Upper lobe of left lung (tissue), 4 donors: ENCODE results near the gene HOXA6.

Experiments
- CTCF ChIP-seq, 6 experiments: fragments of 450-650 bp in 4 of 6; fragments of 200-600 bp in 2 of 6; sonication (generic) in 2 of 6; IDR thresholded peaks; one replicate each; pipeline ENCODE4 v1.5.1; 2016 to 2019; ENCODE audit warnings: antibody characterized with exemption in 6 of 6
- EP300 ChIP-seq, 4 donors: sonication (generic); formaldehyde crosslinking; IDR thresholded peaks; one replicate each; pipeline ENCODE4 v1.5.1; 2017; ENCODE audit warnings: antibody characterized with exemption in 4 of 4, control low read depth in 2 of 4
- POLR2A ChIP-seq, 4 donors: fragments of 450-650 bp; IDR thresholded peaks; one replicate each; pipeline ENCODE4 v1.5.1; 2016 to 2017; ENCODE audit warnings: antibody characterized with exemption in 4 of 4, mild to moderate bottlenecking in 2 of 4
- POLR2AphosphoS5 ChIP-seq, 2 donors: sonication (generic); formaldehyde crosslinking; IDR thresholded peaks; one replicate each; pipeline ENCODE4 v1.5.1; 2017; ENCODE audit warnings: antibody characterized with exemption in 2 of 2

GRCh38 chr7:27167916-27168264 is 20.3 kb upstream of the HOXA6 start:
- TF ChIP-seq POLR2AphosphoS5 (IDR thresholded peaks at IDR 0.05): no peak
- TF ChIP-seq CTCF (IDR thresholded peaks at IDR 0.05): no peak
- no peak for TF ChIP-seq POLR2A (IDR thresholded peaks at IDR 0.05)
- no peak for TF ChIP-seq EP300 (IDR thresholded peaks at IDR 0.05)
